HG02938 (cell line): ENCODE measurements around the gene CNDP2.

ENCODE experiments used
- ATAC-seq: cut with Tn5 transposase; IDR thresholded peaks from one replicate; pipeline ENCODE4 v1.9.1; 2021; ENCODE audit warnings: mild to moderate bottlenecking, moderate library complexity; ENCODE audit not compliant: unreplicated experiment

CNDP2 gene

GRCh38 chr18:74472312-74472711, 23.9 kb upstream of the CNDP2 start:
- ATAC-seq: no peak

GRCh38 chr18:74473976-74474640, 22.1 kb upstream of the CNDP2 start:
- ATAC-seq: no peak

- no peak for ATAC-seq
These were observed 20.0 kb upstream of the CNDP2 start for GRCh38 chr18:74476140-74476539.

- ATAC-seq: no peak
These were observed 18.4 kb upstream of the CNDP2 start for GRCh38 chr18:74477771-74478170.

GRCh38 chr18:74478316-74478715, 17.8 kb upstream of the CNDP2 start:
- no peak for ATAC-seq

GRCh38 chr18:74478880-74479279, 17.3 kb upstream of the CNDP2 start:
- ATAC-seq: no peak

GRCh38 chr18:74479486-74480148, 16.5 kb upstream of the CNDP2 start:
- no peak for ATAC-seq

GRCh38 chr18:74480149-74480651, 16.0 kb upstream of the CNDP2 start:
- ATAC-seq: no peak

GRCh38 chr18:74482697-74483096, 13.5 kb upstream of the CNDP2 start:
- no peak for ATAC-seq

- ATAC-seq: no peak
These were observed 9.9 kb upstream of the CNDP2 start for GRCh38 chr18:74486119-74486849.

- no peak for ATAC-seq
These were observed 7.8 kb upstream of the CNDP2 start for GRCh38 chr18:74488354-74488753.

GRCh38 chr18:74488864-74489263, 7.3 kb upstream of the CNDP2 start:
- no peak for ATAC-seq

GRCh38 chr18:74489676-74490075, 6.5 kb upstream of the CNDP2 start:
- ATAC-seq: no peak

- no peak for ATAC-seq
These were observed 3.9 kb upstream of the CNDP2 start for GRCh38 chr18:74492259-74492658.

- ATAC-seq: peak; percentile 25
These were observed 2.5 kb upstream of the CNDP2 start for GRCh38 chr18:74493689-74494088.

GRCh38 chr18:74494514-74494913, 1.6 kb upstream of the CNDP2 start:
- ATAC-seq: no peak

GRCh38 chr18:74496508-74497323, 553 bp downstream of the CNDP2 start:
- ATAC-seq: peak; percentile 28

- ATAC-seq: no peak
These were observed 1.1 kb downstream of the CNDP2 start for GRCh38 chr18:74497324-74497676.

- ATAC-seq: no peak
These were observed 1.6 kb downstream of the CNDP2 start for GRCh38 chr18:74497778-74498177.

- ATAC-seq: peak; percentile 38
These were observed 2.8 kb downstream of the CNDP2 start for GRCh38 chr18:74498712-74499627.
